A673 (cell line): ENCODE data around the gene LATS2. TPM values are rescaled to one million over a fixed set of nuclear protein-coding genes. Genes with fewer than 3 reads are reported as not detected.

Source experiments
- BruUV-seq: library from RNA; stranded (reverse); fragments of 400-500 nt; replicated peaks from 2 replicates; lab custom pipeline; 2021; lab: Mats Ljungman, UMichigan
- CTCF ChIA-PET: fragments of 300-600 bp; sonication (Branson Sonifier 250); formaldehyde crosslinking; loops from one replicate; lab custom pipeline; 2022; ENCODE audit warnings: antibody characterized with exemption; lab: Charles Lee
- POLR2A ChIA-PET: fragments of 300-600 bp; sonication (Branson Sonifier 250); formaldehyde crosslinking; loops from one replicate; lab custom pipeline; 2022; ENCODE audit warnings: antibody characterized with exemption; ENCODE audit not compliant: low non-redundant PET; lab: Charles Lee
- DNase-seq: peaks from one replicate; pipeline ENCODE4 v3.0.0-alpha.2; 2015; ENCODE audit warnings: low spot score
- H3K27ac ChIP-seq: fragments of 200-600 bp; sonication (generic); 2 replicates; pipeline ENCODE4 v1.5.1; 2016; ENCODE audit warnings: mixed run types, low read depth, mild to moderate bottlenecking, mixed read lengths, antibody characterized with exemption, low read length; ENCODE audit not compliant: poor library complexity, severe bottlenecking
- H3K27me3 ChIP-seq: fragments of 200-600 bp; sonication (generic); replicated peaks from 2 replicates; pipeline ENCODE4 v1.6.1; 2017; ENCODE audit warnings: mixed run types, low read depth, mild to moderate bottlenecking, mixed read lengths, antibody characterized with exemption, low read length; ENCODE audit not compliant: insufficient read depth, poor library complexity
- H3K36me3 ChIP-seq: fragments of 200-600 bp; sonication (generic); 2 replicates; pipeline ENCODE4 v1.6.1; 2016; ENCODE audit warnings: mixed run types, mild to moderate bottlenecking, mixed read lengths, antibody characterized with exemption, low read length; ENCODE audit not compliant: insufficient read depth, poor library complexity, severe bottlenecking
- H3K4me1 ChIP-seq: fragments of 200-600 bp; sonication (generic); 2 replicates; pipeline ENCODE4 v1.6.1; 2017; ENCODE audit warnings: mixed run types, mild to moderate bottlenecking, mixed read lengths, antibody characterized with exemption, low read length; ENCODE audit not compliant: insufficient read depth, poor library complexity, severe bottlenecking
- H3K4me3 ChIP-seq: fragments of 200-600 bp; sonication (generic); 2 replicates; pipeline ENCODE4 v1.5.1; 2016; ENCODE audit warnings: low read depth, mixed run types, mild to moderate bottlenecking, mixed read lengths, low read length; ENCODE audit not compliant: poor library complexity, severe bottlenecking
- H3K9me3 ChIP-seq: fragments of 200-600 bp; sonication (generic); 2 replicates; pipeline ENCODE4 v1.6.1; 2016; ENCODE audit warnings: mixed run types, low read depth, mild to moderate bottlenecking, mixed read lengths, antibody characterized with exemption, low read length; ENCODE audit not compliant: poor library complexity, severe bottlenecking
- EZH2 ChIP-seq: fragments of 200-600 bp; sonication (generic); IDR thresholded peaks from 2 replicates; pipeline ENCODE4 v1.6.1; 2017; ENCODE audit warnings: borderline replicate concordance, low read depth, mild to moderate bottlenecking, mixed read lengths, antibody characterized with exemption, low read length; ENCODE audit not compliant: poor library complexity, severe bottlenecking
- intact Hi-C: fragments of 100-400 bp; cut with micrococcal nuclease; formaldehyde crosslinking; loops from one replicate; pipeline ENCODE4 v1.10.0; 2022; ENCODE audit not compliant: unreplicated experiment
- total RNA-seq: library from RNA; stranded (reverse); gene quantifications from 2 replicates; pipeline ENCODE4 v1.2.3, GENCODE V29; 2021
- TF ChIP-seq, protein P1 (sequence below): fragments of 300-800, 200-600 bp; sonication (generic); conservative IDR thresholded peaks from 2 replicates; pipeline ENCODE4 v1.5.1; 2017; ENCODE audit warnings: low read depth, mild to moderate bottlenecking, antibody characterized with exemption, low read length, moderate library complexity, mixed read lengths

LATS2 gene
- total RNA-seq, 1 experiment from 2014 or later, result 13.1 TPM

- POLR2A ChIA-PET, result no interaction called here
- Histone ChIP-seq H3K4me1 (peaks cover 23% of the 10 kb centered on the region), H3K4me3 (no peak overlapping the region), H3K27ac (no peak overlapping the region), H3K27me3 (no peaks in the 10 kb centered on the region), H3K9me3 (no peaks in the 10 kb centered on the region), H3K36me3 (no peaks in the 10 kb centered on the region)
- no TSS peak for BruUV-seq
- intact Hi-C loops, result no loop called here
- no peak for DNase-seq
- CTCF ChIA-PET, result no interaction called here
- TF ChIP-seq, protein P1, sequence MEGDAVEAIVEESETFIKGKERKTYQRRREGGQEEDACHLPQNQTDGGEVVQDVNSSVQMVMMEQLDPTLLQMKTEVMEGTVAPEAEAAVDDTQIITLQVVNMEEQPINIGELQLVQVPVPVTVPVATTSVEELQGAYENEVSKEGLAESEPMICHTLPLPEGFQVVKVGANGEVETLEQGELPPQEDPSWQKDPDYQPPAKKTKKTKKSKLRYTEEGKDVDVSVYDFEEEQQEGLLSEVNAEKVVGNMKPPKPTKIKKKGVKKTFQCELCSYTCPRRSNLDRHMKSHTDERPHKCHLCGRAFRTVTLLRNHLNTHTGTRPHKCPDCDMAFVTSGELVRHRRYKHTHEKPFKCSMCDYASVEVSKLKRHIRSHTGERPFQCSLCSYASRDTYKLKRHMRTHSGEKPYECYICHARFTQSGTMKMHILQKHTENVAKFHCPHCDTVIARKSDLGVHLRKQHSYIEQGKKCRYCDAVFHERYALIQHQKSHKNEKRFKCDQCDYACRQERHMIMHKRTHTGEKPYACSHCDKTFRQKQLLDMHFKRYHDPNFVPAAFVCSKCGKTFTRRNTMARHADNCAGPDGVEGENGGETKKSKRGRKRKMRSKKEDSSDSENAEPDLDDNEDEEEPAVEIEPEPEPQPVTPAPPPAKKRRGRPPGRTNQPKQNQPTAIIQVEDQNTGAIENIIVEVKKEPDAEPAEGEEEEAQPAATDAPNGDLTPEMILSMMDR, result no peak
- no peak for TF ChIP-seq EZH2
Measured at GRCh38 chr13:21025539-21025938, 35.8 kb downstream of the LATS2 start.

DNA sequence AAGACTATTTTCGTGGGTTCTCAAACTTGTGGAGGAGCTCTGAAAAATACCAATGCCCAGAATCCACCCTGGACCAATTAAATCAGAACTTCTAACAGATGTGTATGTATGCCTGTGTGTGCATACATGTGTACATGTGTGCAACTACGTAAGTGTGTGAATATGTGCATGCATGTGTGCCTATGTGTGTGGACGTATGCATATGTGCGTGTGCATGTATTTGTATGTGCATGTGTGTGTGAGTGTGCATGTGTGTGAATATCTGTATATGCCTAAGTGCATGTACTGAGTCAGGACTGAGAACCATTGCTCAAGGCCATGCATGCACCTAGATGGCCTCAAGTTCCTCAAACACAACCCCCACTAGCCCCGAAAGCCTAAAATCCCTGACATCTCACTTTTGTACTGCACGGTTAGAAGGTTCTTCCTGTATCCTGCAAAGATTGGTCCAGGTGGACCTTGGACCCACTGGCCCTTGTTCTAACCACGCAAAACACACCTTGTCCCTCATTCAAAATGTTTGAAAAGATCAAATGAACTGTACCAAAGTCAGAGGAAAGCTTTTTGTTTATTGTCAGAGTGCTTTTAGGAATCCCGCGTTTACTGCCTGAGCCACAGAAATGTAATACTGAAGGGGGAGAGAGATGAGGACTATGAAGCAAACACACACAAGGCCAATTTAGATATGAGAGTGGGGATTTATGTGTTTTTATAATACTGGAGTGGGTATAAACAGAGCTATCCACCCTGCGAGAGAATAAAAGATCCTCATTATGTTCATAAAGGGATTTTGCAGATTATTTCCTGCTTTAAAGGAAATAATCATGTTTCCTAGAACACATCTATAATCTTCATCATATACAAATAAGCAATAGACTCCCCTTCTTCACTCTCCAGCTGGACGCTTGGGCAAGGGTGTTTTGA, 39.1 kb downstream of the LATS2 start:
- no TSS peak for BruUV-seq
- no peak for TF ChIP-seq EZH2
- TF ChIP-seq, protein P1, result no peak
- DNase-seq, result no peak
- intact Hi-C loops, result no loop called here
- ChIA-PET POLR2A (no interaction called here), CTCF (no interaction called here)
- no peaks in the 10 kb centered on the region for H3K9me3 ChIP-seq
- no peak overlapping the region for H3K27ac ChIP-seq
- peaks cover 38% of the 10 kb centered on the region for H3K4me1 ChIP-seq
- H3K4me3 ChIP-seq, result no peak overlapping the region
- no peaks in the 10 kb centered on the region for H3K36me3 ChIP-seq
- H3K27me3 ChIP-seq, result no peaks in the 10 kb centered on the region

GRCh38 chr13:21020581-21020980, 40.8 kb downstream of the LATS2 start:
- H3K4me1 ChIP-seq, result peaks cover 54% of the 10 kb centered on the region
- TF ChIP-seq, protein P1, result no peak
- TF ChIP-seq EZH2, result no peak
- H3K27ac ChIP-seq, result no peak overlapping the region
- ChIA-PET POLR2A (no interaction called here), CTCF (interaction anchor here (0.7 kb wide), 1 partner anchor 72 kb away, joined by 7 read pairs; no protein-coding TSS in a partner anchor)
- no peaks in the 10 kb centered on the region for H3K9me3 ChIP-seq
- no peaks in the 10 kb centered on the region for H3K27me3 ChIP-seq
- no TSS peak for BruUV-seq
- H3K4me3 ChIP-seq, result no peak overlapping the region
- intact Hi-C loops, result no loop called here
- H3K36me3 ChIP-seq, result no peaks in the 10 kb centered on the region
- no peak for DNase-seq
